ENCODE data around the gene ZIC1. TPM values are rescaled to one million over a fixed set of nuclear protein-coding genes. Genes with fewer than 3 reads are reported as not detected.

Gene ZIC1
- total RNA-seq, 1 experiment from 2014 or later = 0.36 TPM

GRCh38 chr3:147417551-147418295 is 8.6 kb downstream of the ZIC1 start:
- no TSS peak for BruUV-seq (replicated peaks)
- intact Hi-C loops (cut with micrococcal nuclease; ENCODE audit: unreplicated experiment) (no loop called here), in situ Hi-C loops (cut with HindIII; ENCODE audit: low pct_unique_long_range_greater_than_20kb, low sequenced_read_pairs) (no loop called here)
- no peaks in the 10 kb centered on the region; the same call in 1 of the 2 replicates for H3K27me3 ChIP-seq (ENCODE audit: control insufficient read depth, insufficient read depth, low read length)
- no peak overlapping the region for H3K27ac ChIP-seq (ENCODE audit: low read length)
- H3K36me3 ChIP-seq (ENCODE audit: control insufficient read depth, insufficient read depth, low read length) = no peaks in the 10 kb centered on the region
- no peaks in the 10 kb centered on the region for H3K9me3 ChIP-seq (ENCODE audit: control insufficient read depth, insufficient read depth, low read depth, low read length)
- TF ChIP-seq REST (IDR thresholded peaks at IDR 0.05; ENCODE audit: insufficient read depth in 1 of 2, low read depth in 2 of 2, low read length in 1 of 2) (no peak), SIN3A (IDR thresholded peaks at IDR 0.05; ENCODE audit: borderline replicate concordance, insufficient read depth, low read depth, low read length) (no peak), TCF7L2 (IDR thresholded peaks at IDR 0.05; ENCODE audit: low read depth, low read length) (no peak), POLR2AphosphoS5 (IDR thresholded peaks at IDR 0.05; ENCODE audit: low read depth, low read length) (no peak)
- TF ChIP-seq, protein P1, sequence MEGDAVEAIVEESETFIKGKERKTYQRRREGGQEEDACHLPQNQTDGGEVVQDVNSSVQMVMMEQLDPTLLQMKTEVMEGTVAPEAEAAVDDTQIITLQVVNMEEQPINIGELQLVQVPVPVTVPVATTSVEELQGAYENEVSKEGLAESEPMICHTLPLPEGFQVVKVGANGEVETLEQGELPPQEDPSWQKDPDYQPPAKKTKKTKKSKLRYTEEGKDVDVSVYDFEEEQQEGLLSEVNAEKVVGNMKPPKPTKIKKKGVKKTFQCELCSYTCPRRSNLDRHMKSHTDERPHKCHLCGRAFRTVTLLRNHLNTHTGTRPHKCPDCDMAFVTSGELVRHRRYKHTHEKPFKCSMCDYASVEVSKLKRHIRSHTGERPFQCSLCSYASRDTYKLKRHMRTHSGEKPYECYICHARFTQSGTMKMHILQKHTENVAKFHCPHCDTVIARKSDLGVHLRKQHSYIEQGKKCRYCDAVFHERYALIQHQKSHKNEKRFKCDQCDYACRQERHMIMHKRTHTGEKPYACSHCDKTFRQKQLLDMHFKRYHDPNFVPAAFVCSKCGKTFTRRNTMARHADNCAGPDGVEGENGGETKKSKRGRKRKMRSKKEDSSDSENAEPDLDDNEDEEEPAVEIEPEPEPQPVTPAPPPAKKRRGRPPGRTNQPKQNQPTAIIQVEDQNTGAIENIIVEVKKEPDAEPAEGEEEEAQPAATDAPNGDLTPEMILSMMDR (IDR thresholded peaks at IDR 0.05) = no peak
- H3K4me3 ChIP-seq (ENCODE audit: low read depth in 2 of 2, low read length in 2 of 2) = no peak overlapping the region
- DNase-seq (ENCODE audit: low read depth, low spot score) = no peak
- no peak for ATAC-seq
- ChIA-PET CTCF (no interaction called here), POLR2A (no interaction called here)
- H3K4me1 ChIP-seq (ENCODE audit: control insufficient read depth, insufficient read depth, low read length) = no peaks in the 10 kb centered on the region

DNA sequence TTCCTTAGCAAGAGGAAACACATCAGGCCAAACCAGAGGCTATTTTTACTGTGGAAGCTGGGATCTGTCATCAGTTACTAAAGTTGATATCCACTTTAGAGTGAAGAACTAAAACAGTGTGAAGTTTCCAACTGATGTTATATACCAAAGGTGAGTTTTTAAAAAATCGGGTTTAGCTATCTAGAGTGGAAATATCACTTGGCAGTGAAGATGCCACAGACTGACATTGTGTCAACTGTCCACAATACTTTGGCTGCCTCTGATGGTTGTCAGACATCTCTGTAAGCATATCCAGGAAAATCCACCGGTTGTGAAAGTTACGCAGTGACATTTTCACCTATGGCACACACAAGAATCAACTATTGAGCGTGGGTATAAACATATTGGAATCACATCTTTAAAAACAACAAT is 9.2 kb downstream of the ZIC1 start:
- Histone ChIP-seq H3K27ac (ENCODE audit: low read length) (no peak overlapping the region), H3K4me1 (ENCODE audit: control insufficient read depth, insufficient read depth, low read length) (no peaks in the 10 kb centered on the region), H3K4me3 (ENCODE audit: low read depth in 2 of 2, low read length in 2 of 2) (no peak overlapping the region), H3K9me3 (ENCODE audit: control insufficient read depth, insufficient read depth, low read depth, low read length) (no peaks in the 10 kb centered on the region), H3K36me3 (ENCODE audit: control insufficient read depth, insufficient read depth, low read length) (no peaks in the 10 kb centered on the region), H3K27me3 (ENCODE audit: control insufficient read depth, insufficient read depth, low read length) (no peaks in the 10 kb centered on the region; the same call in none of the 2 replicates)
- POLR2A ChIA-PET = no interaction called here
- in situ Hi-C loops (cut with HindIII; ENCODE audit: low pct_unique_long_range_greater_than_20kb, low sequenced_read_pairs) (no loop called here), intact Hi-C loops (cut with micrococcal nuclease; ENCODE audit: unreplicated experiment) (no loop called here)
- BruUV-seq (replicated peaks) = no TSS peak
- ATAC-seq (no peak), DNase-seq (ENCODE audit: low read depth, low spot score) (no peak)
- TF ChIP-seq, protein P1 (IDR thresholded peaks at IDR 0.05) = no peak
- no peak for TF ChIP-seq SIN3A (IDR thresholded peaks at IDR 0.05; ENCODE audit: borderline replicate concordance, insufficient read depth, low read depth, low read length)
- TF ChIP-seq POLR2AphosphoS5 (IDR thresholded peaks at IDR 0.05; ENCODE audit: low read depth, low read length) = no peak
- TF ChIP-seq TCF7L2 (IDR thresholded peaks at IDR 0.05; ENCODE audit: low read depth, low read length) = no peak
- TF ChIP-seq REST (IDR thresholded peaks at IDR 0.05; ENCODE audit: insufficient read depth in 1 of 2, low read depth in 2 of 2, low read length in 1 of 2) = no peak
- CTCF ChIA-PET = no interaction called here
